ENCODE measurements around the gene VSIG2.
"Not testable (repeated sequence)": the region's sequence is repeated elsewhere in the genome, so short reads cannot be mapped to it uniquely, and the experiment has no call there.

Gene VSIG2

GRCh38 chr11:124778281-124778680, 26.2 kb upstream of the VSIG2 start:
- H3K4me3 ChIP-seq (replicated peaks; ENCODE audit: low read depth, low read length): no peak overlapping the region
- DNase-seq (ENCODE audit: low read depth): no peak
- TF ChIP-seq CTCF (IDR thresholded peaks at IDR 0.05; ENCODE audit: low read length, missing control alignments): peak; percentile 29

- no peak overlapping the region for H3K4me3 ChIP-seq (replicated peaks; ENCODE audit: low read depth, low read length)
- TF ChIP-seq CTCF (IDR thresholded peaks at IDR 0.05; ENCODE audit: low read length, missing control alignments): no peak
- no peak for DNase-seq (ENCODE audit: low read depth)
Observed at GRCh38 chr11:124776865-124777645, 25.0 kb upstream of the VSIG2 start.

- not testable (repeated sequence) for DNase-seq (ENCODE audit: low read depth); H3K4me3 ChIP-seq (replicated peaks; ENCODE audit: low read depth, low read length)
Observed at GRCh38 chr11:124770959-124771358, 18.9 kb upstream of the VSIG2 start.

- TF ChIP-seq CTCF (IDR thresholded peaks at IDR 0.05; ENCODE audit: low read length, missing control alignments): no peak
- no peak overlapping the region for H3K4me3 ChIP-seq (replicated peaks; ENCODE audit: low read depth, low read length)
- peak; percentile 63 for DNase-seq (ENCODE audit: low read depth)
Observed at GRCh38 chr11:124769806-124770774, 18.0 kb upstream of the VSIG2 start.

- no peak for TF ChIP-seq CTCF (IDR thresholded peaks at IDR 0.05; ENCODE audit: low read length, missing control alignments)
- H3K4me3 ChIP-seq (replicated peaks; ENCODE audit: low read depth, low read length): no peak overlapping the region
- DNase-seq (ENCODE audit: low read depth): no peak
Observed at GRCh38 chr11:124768914-124769313, 16.9 kb upstream of the VSIG2 start.

- no peak for TF ChIP-seq CTCF (IDR thresholded peaks at IDR 0.05; ENCODE audit: low read length, missing control alignments)
- H3K4me3 ChIP-seq (replicated peaks; ENCODE audit: low read depth, low read length): no peak overlapping the region
- DNase-seq (ENCODE audit: low read depth): no peak
Observed at GRCh38 chr11:124766156-124766555, 14.1 kb upstream of the VSIG2 start.

All from fibroblast of pulmonary artery (primary cell).